ENCODE measurements around the gene C15orf62.

- TF ChIP-seq, protein P1, sequence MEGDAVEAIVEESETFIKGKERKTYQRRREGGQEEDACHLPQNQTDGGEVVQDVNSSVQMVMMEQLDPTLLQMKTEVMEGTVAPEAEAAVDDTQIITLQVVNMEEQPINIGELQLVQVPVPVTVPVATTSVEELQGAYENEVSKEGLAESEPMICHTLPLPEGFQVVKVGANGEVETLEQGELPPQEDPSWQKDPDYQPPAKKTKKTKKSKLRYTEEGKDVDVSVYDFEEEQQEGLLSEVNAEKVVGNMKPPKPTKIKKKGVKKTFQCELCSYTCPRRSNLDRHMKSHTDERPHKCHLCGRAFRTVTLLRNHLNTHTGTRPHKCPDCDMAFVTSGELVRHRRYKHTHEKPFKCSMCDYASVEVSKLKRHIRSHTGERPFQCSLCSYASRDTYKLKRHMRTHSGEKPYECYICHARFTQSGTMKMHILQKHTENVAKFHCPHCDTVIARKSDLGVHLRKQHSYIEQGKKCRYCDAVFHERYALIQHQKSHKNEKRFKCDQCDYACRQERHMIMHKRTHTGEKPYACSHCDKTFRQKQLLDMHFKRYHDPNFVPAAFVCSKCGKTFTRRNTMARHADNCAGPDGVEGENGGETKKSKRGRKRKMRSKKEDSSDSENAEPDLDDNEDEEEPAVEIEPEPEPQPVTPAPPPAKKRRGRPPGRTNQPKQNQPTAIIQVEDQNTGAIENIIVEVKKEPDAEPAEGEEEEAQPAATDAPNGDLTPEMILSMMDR (IDR thresholded peaks at IDR 0.05), result no peak
- no peak for TF ChIP-seq POLR2A (IDR thresholded peaks at IDR 0.05)
Observed at GRCh38 chr15:40764629-40765103, 5.1 kb upstream of the C15orf62 start.

Measured in lower leg skin (tissue), 3 donors.